GM18508 (cell line): ENCODE data around the gene MEF2B.
"Not testable (repeated sequence)": the region's sequence is repeated elsewhere in the genome, so short reads cannot be mapped to it uniquely, and the experiment has no call there.

ENCODE experiments used
- ATAC-seq: cut with Tn5 transposase; IDR thresholded peaks from one replicate; pipeline ENCODE4 v1.9.1; 2021; ENCODE audit warnings: moderate number of reproducible peaks; ENCODE audit not compliant: insufficient read depth, unreplicated experiment

MEF2B gene

GRCh38 chr19:19201697-19202630 lies 31.9 kb upstream of the MEF2B start:
- no peak for ATAC-seq

GRCh38 chr19:19193926-19194325 lies 23.9 kb upstream of the MEF2B start:
- no peak for ATAC-seq

GRCh38 chr19:19192910-19193423 lies 22.9 kb upstream of the MEF2B start:
- ATAC-seq, result no peak

- ATAC-seq, result peak; percentile 66
These were observed 22.2 kb upstream of the MEF2B start, which contains the start of the genes BORCS8 and RFXANK for GRCh38 chr19:19192078-19192882. BORCS8 (minus strand) TSS chr19:19192152; CDS start chr19:19192117, 35 bp downstream. RFXANK (plus strand) TSS chr19:19192258; CDS start chr19:19193947, 1,689 bp downstream.

GRCh38 chr19:19191768-19192077 lies 21.7 kb upstream of the MEF2B start:
- ATAC-seq, result no peak

GRCh38 chr19:19186742-19187141 lies 16.7 kb upstream of the MEF2B start:
- ATAC-seq, result no peak

GRCh38 chr19:19185853-19186740 lies 16.0 kb upstream of the MEF2B start:
- ATAC-seq, result no peak

GRCh38 chr19:19181488-19181998 lies 11.5 kb upstream of the MEF2B start:
- no peak for ATAC-seq

GRCh38 chr19:19179548-19180441 lies 9.7 kb upstream of the MEF2B start:
- ATAC-seq, result no peak

GRCh38 chr19:19176950-19177349 lies 6.9 kb upstream of the MEF2B start:
- no peak for ATAC-seq

GRCh38 chr19:19173243-19173642 lies 3.2 kb upstream of the MEF2B start:
- ATAC-seq, result not testable (repeated sequence)

- no peak for ATAC-seq
These were observed 1.9 kb upstream of the MEF2B start for GRCh38 chr19:19171821-19172532.

- no peak for ATAC-seq
These were observed 1.0 kb upstream of the MEF2B start for GRCh38 chr19:19170873-19171672.

- ATAC-seq, result no peak
These were observed 619 bp downstream of the MEF2B start for GRCh38 chr19:19169236-19170052.

GRCh38 chr19:19167612-19168011 lies 2.5 kb downstream of the MEF2B start:
- ATAC-seq, result no peak

- no peak for ATAC-seq
These were observed 4.7 kb downstream of the MEF2B start for GRCh38 chr19:19165396-19165795.

GRCh38 chr19:19162495-19162894 lies 7.6 kb downstream of the MEF2B start:
- ATAC-seq, result no peak
